KOPT-K1 (cell line): ENCODE measurements around the gene ABHD12B.
"Not testable (repeated sequence)": the region's sequence is repeated elsewhere in the genome, so short reads cannot be mapped to it uniquely, and the experiment has no call there.

Experiments used
- H3K27ac ChIP-seq: fragments of 200-600 bp; sonication (generic); 2 replicates; pipeline ENCODE4 v1.5.1; 2016; ENCODE audit warnings: antibody characterized with exemption, mild to moderate bottlenecking, low read depth, low read length; ENCODE audit not compliant: poor library complexity, severe bottlenecking
- H3K36me3 ChIP-seq: fragments of 200-600 bp; sonication (generic); 2 replicates; pipeline ENCODE4 v1.5.1; 2017; ENCODE audit warnings: antibody characterized with exemption, mild to moderate bottlenecking, low read length, moderate library complexity; ENCODE audit not compliant: insufficient read depth
- H3K9me3 ChIP-seq: fragments of 200-600 bp; sonication (generic); 2 replicates; pipeline ENCODE4 v1.5.1; 2017; ENCODE audit warnings: antibody characterized with exemption, low read length, mild to moderate bottlenecking; ENCODE audit not compliant: insufficient read depth, poor library complexity, severe bottlenecking

ABHD12B gene

GRCh38 chr14:50932592-50933495 is 61.0 kb downstream of the ABHD12B start:
- Histone ChIP-seq H3K27ac (no peak overlapping the region), H3K36me3 (no peaks in the 10 kb centered on the region)

GRCh38 chr14:50935126-50936015 is 63.5 kb downstream of the ABHD12B start:
- H3K9me3 ChIP-seq = no peaks in the 10 kb centered on the region
- no peaks in the 10 kb centered on the region for H3K36me3 ChIP-seq
- no peak overlapping the region for H3K27ac ChIP-seq

More at GRCh38 chr14:50932592-50933495, 61.0 kb downstream of the ABHD12B start:
- H3K9me3 ChIP-seq = no peaks in the 10 kb centered on the region

GRCh38 chr14:50936016-50936340 is 64.1 kb downstream of the ABHD12B start:
- H3K36me3 ChIP-seq = no peaks in the 10 kb centered on the region
- no peak overlapping the region for H3K27ac ChIP-seq
- no peaks in the 10 kb centered on the region for H3K9me3 ChIP-seq

- Histone ChIP-seq H3K27ac (no peak overlapping the region), H3K36me3 (no peaks in the 10 kb centered on the region), H3K9me3 (no peaks in the 10 kb centered on the region)
Observed at GRCh38 chr14:50936882-50937281, 65.0 kb downstream of the ABHD12B start.

GRCh38 chr14:50937325-50937724 is 65.5 kb downstream of the ABHD12B start:
- no peaks in the 10 kb centered on the region for H3K9me3 ChIP-seq
- H3K36me3 ChIP-seq = no peaks in the 10 kb centered on the region
- H3K27ac ChIP-seq = no peak overlapping the region

GRCh38 chr14:50937800-50938199 is 65.9 kb downstream of the ABHD12B start:
- Histone ChIP-seq H3K9me3 (no peaks in the 10 kb centered on the region), H3K36me3 (no peaks in the 10 kb centered on the region), H3K27ac (no peak overlapping the region)

- Histone ChIP-seq H3K9me3 (no peaks in the 10 kb centered on the region), H3K36me3 (no peaks in the 10 kb centered on the region), H3K27ac (no peak overlapping the region)
Observed at GRCh38 chr14:50941151-50941550, 69.3 kb downstream of the ABHD12B start.

GRCh38 chr14:50941638-50942037 is 69.8 kb downstream of the ABHD12B start:
- H3K27ac ChIP-seq, H3K9me3 ChIP-seq, H3K36me3 ChIP-seq: not testable (repeated sequence)

- no peaks in the 10 kb centered on the region for H3K36me3 ChIP-seq
- no peaks in the 10 kb centered on the region for H3K9me3 ChIP-seq
- H3K27ac ChIP-seq = no peak overlapping the region
Observed at GRCh38 chr14:50943261-50943942, 71.5 kb downstream of the ABHD12B start.

GRCh38 chr14:50943943-50944646 is 72.2 kb downstream of the ABHD12B start, which contains the start of gene PYGL:
PYGL (minus strand) TSS chr14:50944483; CDS start chr14:50944403, 80 bp downstream.
- Histone ChIP-seq H3K36me3 (no peaks in the 10 kb centered on the region), H3K9me3 (no peaks in the 10 kb centered on the region), H3K27ac (no peak within 1 kb of the TSS)

- Histone ChIP-seq H3K27ac (no peak overlapping the region), H3K36me3 (no peaks in the 10 kb centered on the region), H3K9me3 (no peaks in the 10 kb centered on the region)
Observed at GRCh38 chr14:50944647-50945413, 73.0 kb downstream of the ABHD12B start.

- no peaks in the 10 kb centered on the region for H3K36me3 ChIP-seq
- H3K9me3 ChIP-seq = no peaks in the 10 kb centered on the region
- no peak overlapping the region for H3K27ac ChIP-seq
Observed at GRCh38 chr14:50946234-50946935, 74.5 kb downstream of the ABHD12B start.

- no peaks in the 10 kb centered on the region for H3K9me3 ChIP-seq
- H3K27ac ChIP-seq = no peak overlapping the region
- H3K36me3 ChIP-seq = no peaks in the 10 kb centered on the region
Observed at GRCh38 chr14:50947446-50947845, 75.6 kb downstream of the ABHD12B start.
